Breast epithelium (tissue), 4 donors: ENCODE measurements around the gene FHDC1. TPM values are rescaled to one million over a fixed set of nuclear protein-coding genes. Genes with fewer than 3 reads are reported as not detected.
"Not testable (repeated sequence)": the region's sequence is repeated elsewhere in the genome, so short reads cannot be mapped to it uniquely, and the experiment has no call there.

Source experiments
- DNase-seq, 2 donors: peaks; one replicate each; pipeline ENCODE4 v3.0.0-alpha.2; 2019; ENCODE audit warnings: low spot score in 2 of 2
- H3K27ac ChIP-seq, 2 donors: fragments of 200-600 bp; sonication (generic) in 1 of 2; one replicate each; pipeline ENCODE4 v1.5.1; 2016 to 2019; ENCODE audit warnings: mild to moderate bottlenecking in 1 of 2
- H3K27me3 ChIP-seq, 2 donors: fragments of 200-600 bp; sonication (generic) in 1 of 2; one replicate each; pipeline versions ENCODE4 v1.5.1 to v1.6.0; 2017 to 2019; ENCODE audit warnings: control low read depth in 1 of 2, mild to moderate bottlenecking in 1 of 2
- H3K36me3 ChIP-seq: fragments of 200-600 bp; one replicate; pipeline ENCODE4 v1.5.1; 2019
- H3K4me1 ChIP-seq, 2 donors: fragments of 200-600 bp; sonication (generic); one replicate each; pipeline ENCODE4 v1.5.1; 2016 to 2019; ENCODE audit warnings: control low read depth in 1 of 2
- H3K4me3 ChIP-seq, 3 donors: fragments of 200-600 bp; sonication (generic); 1 replicate in 2 of 3; 2 replicates in 1 of 3; pipeline ENCODE4 v1.5.1; 2016 to 2019; ENCODE audit warnings: mild to moderate bottlenecking in 3 of 3, moderate library complexity in 2 of 3
- H3K9me3 ChIP-seq, 2 donors: fragments of 200-600 bp; sonication (generic) in 1 of 2; one replicate each; pipeline ENCODE4 v1.5.1; 2016 to 2019; ENCODE audit warnings: control low read depth in 1 of 2
- CTCF ChIP-seq, 3 donors: fragments of 450-650 bp; IDR thresholded peaks; one replicate each; pipeline ENCODE4 v1.5.1; 2016 to 2017; ENCODE audit warnings: antibody characterized with exemption in 3 of 3, mild to moderate bottlenecking in 3 of 3, moderate library complexity in 3 of 3
- POLR2A ChIP-seq: fragments of 450-650 bp; IDR thresholded peaks from one replicate; pipeline ENCODE4 v1.6.1; 2016; ENCODE audit warnings: antibody characterized with exemption, mild to moderate bottlenecking, moderate library complexity
- POLR2AphosphoS5 ChIP-seq, 3 donors: sonication (generic); formaldehyde crosslinking; IDR thresholded peaks; one replicate each; pipeline ENCODE4 v1.6.1; 2017; ENCODE audit warnings: antibody characterized with exemption in 3 of 3
- intact Hi-C: fragments of 100-400 bp; cut with DNase I; formaldehyde crosslinking; loops from one replicate; pipeline ENCODE4 v1.15.1; 2023; ENCODE audit warnings: low total_unique reads
- total RNA-seq, 3 donors: library from RNA; depleted of rRNA; stranded (reverse); fragments of >200 nt; gene quantifications; one replicate each; pipeline ENCODE4 v1.1.0, GENCODE V29; 2016

Gene FHDC1
- 1 to 10 TPM in 2 of 3 donors, under 1 TPM in 1; 0.48 to 2.3 (median 2.0) TPM for total RNA-seq

- intact Hi-C loops: no loop called here
These were observed at the start of gene FHDC1 for GRCh38 chr4:152935631-152936445. Gene FHDC1, plus strand, starts transcription at chr4:152936323. Its CDS starts 6,735 bp downstream, at chr4:152943058.

GRCh38 chr4:152887981-152888380 lies 48.1 kb upstream of the FHDC1 start:
- intact Hi-C loops: loop anchor here (5.0 kb wide), 1 partner anchor 519 kb away; no protein-coding TSS in a partner anchor
- Histone ChIP-seq H3K36me3 (no peaks in the 10 kb centered on the region), H3K27me3 (no peaks in the 10 kb centered on the region), H3K9me3 (no peaks in the 10 kb centered on the region), H3K4me1 (no peaks in the 10 kb centered on the region), H3K4me3 (no peak overlapping the region), H3K27ac (no peak overlapping the region)
- TF ChIP-seq CTCF (IDR thresholded peaks at IDR 0.05) (no peak), POLR2A (no peak), POLR2AphosphoS5 (IDR thresholded peaks at IDR 0.05) (no peak)
- no peak for DNase-seq

More at GRCh38 chr4:152935631-152936445, at the start of gene FHDC1:
- Histone ChIP-seq H3K27me3 (no peaks in the 10 kb centered on the region), H3K4me1 (no peaks in the 10 kb centered on the region), H3K36me3 (no peaks in the 10 kb centered on the region), H3K4me3 (peak within 1 kb of the TSS; percentile 69 to 82 (median 79)), H3K27ac (peak within 1 kb of the TSS; percentile 89 to 93), H3K9me3 (no peaks in the 10 kb centered on the region)
- peak; percentile 76 to 84 for DNase-seq
- TF ChIP-seq POLR2AphosphoS5 (IDR thresholded peaks at IDR 0.05): peak in 2 of 3 donors; percentile 42 to 75
- TF ChIP-seq CTCF (IDR thresholded peaks at IDR 0.05): no peak

GRCh38 chr4:152892974-152893373 lies 43.1 kb upstream of the FHDC1 start:
- Histone ChIP-seq H3K4me3 (no peak overlapping the region), H3K27ac (no peak overlapping the region), H3K9me3 (no peaks in the 10 kb centered on the region), H3K27me3 (no peaks in the 10 kb centered on the region), H3K4me1 (no peaks in the 10 kb centered on the region), H3K36me3 (no peaks in the 10 kb centered on the region)
- DNase-seq: no peak
- TF ChIP-seq POLR2AphosphoS5 (IDR thresholded peaks at IDR 0.05): no peak
- no peak for TF ChIP-seq POLR2A
- TF ChIP-seq CTCF (IDR thresholded peaks at IDR 0.05): no peak
- intact Hi-C loops: no loop called here

GRCh38 chr4:152894673-152895072 lies 41.5 kb upstream of the FHDC1 start:
- TF ChIP-seq POLR2A: no peak
- no peak for TF ChIP-seq POLR2AphosphoS5 (IDR thresholded peaks at IDR 0.05)
- TF ChIP-seq CTCF (IDR thresholded peaks at IDR 0.05): no peak
- Histone ChIP-seq H3K9me3 (no peaks in the 10 kb centered on the region), H3K27ac (no peak overlapping the region), H3K4me1 (no peaks in the 10 kb centered on the region), H3K36me3 (no peaks in the 10 kb centered on the region), H3K4me3 (no peak overlapping the region), H3K27me3 (no peaks in the 10 kb centered on the region)
- no peak for DNase-seq
- intact Hi-C loops: no loop called here

- no peaks in the 10 kb centered on the region for H3K9me3 ChIP-seq
- TF ChIP-seq CTCF (IDR thresholded peaks at IDR 0.05) (no peak), POLR2AphosphoS5 (IDR thresholded peaks at IDR 0.05) (no peak), POLR2A (no peak)
- H3K4me1 ChIP-seq: no peaks in the 10 kb centered on the region
- no peak overlapping the region for H3K27ac ChIP-seq
- intact Hi-C loops: no loop called here
- DNase-seq: no peak
- H3K27me3 ChIP-seq: no peaks in the 10 kb centered on the region
- no peak overlapping the region for H3K4me3 ChIP-seq
- no peaks in the 10 kb centered on the region for H3K36me3 ChIP-seq
These were observed 39.3 kb upstream of the FHDC1 start for GRCh38 chr4:152896811-152897210.

- H3K27me3 ChIP-seq, DNase-seq, intact Hi-C loops, H3K36me3 ChIP-seq, H3K9me3 ChIP-seq, H3K4me1 ChIP-seq, H3K4me3 ChIP-seq, H3K27ac ChIP-seq: not testable (repeated sequence)
These were observed 38.0 kb upstream of the FHDC1 start for GRCh38 chr4:152898133-152898532.
